SK-N-SH treated with all-trans-retinoic acid at 6 μM for 48 hours (cell line): Measurements from ENCODE around the gene PCDH17.

Source experiments
- ATAC-seq: fragments of 200-7000 bp; cut with Tn5 transposase; 3 replicates; pipeline ENCODE4 v1.9.1; 2020; ENCODE audit warnings: mild to moderate bottlenecking, moderate library complexity
- ARNTL ChIP-seq: fragments of 450-650 bp; formaldehyde crosslinking; IDR thresholded peaks from 2 replicates; pipeline ENCODE4 v1.5.0; 2020; ENCODE audit warnings: low read depth, mild to moderate bottlenecking, moderate library complexity, borderline replicate concordance
- CREB5 ChIP-seq: fragments of 250-450 bp; sonication (Bioruptor Pico); IDR thresholded peaks from 2 replicates; pipeline ENCODE4 v1.5.1; 2020; ENCODE audit warnings: low read depth, mild to moderate bottlenecking, moderate library complexity
- CSRNP3 ChIP-seq: fragments of 250-450 bp; sonication (Bioruptor Pico); IDR thresholded peaks from 2 replicates; pipeline ENCODE4 v1.5.1; 2021; ENCODE audit warnings: mild to moderate bottlenecking, moderate library complexity
- ESRRG ChIP-seq: fragments of 250-450 bp; sonication (Bioruptor Pico); IDR thresholded peaks from 2 replicates; pipeline ENCODE4 v1.6.1; 2021; ENCODE audit warnings: mild to moderate bottlenecking
- ISL1 ChIP-seq: fragments of 250-450 bp; sonication (Bioruptor Pico); IDR thresholded peaks from 2 replicates; pipeline ENCODE4 v2.1.2; 2022; ENCODE audit warnings: mild to moderate bottlenecking, moderate library complexity
- OSR1 ChIP-seq: fragments of 250-450 bp; sonication (Bioruptor Pico); IDR thresholded peaks from 2 replicates; pipeline ENCODE4 v1.8.0; 2022; ENCODE audit warnings: moderate library complexity, mild to moderate bottlenecking, inconsistent platforms
- POU6F1 ChIP-seq: fragments of 250-450 bp; sonication (Bioruptor Pico); IDR thresholded peaks from 2 replicates; pipeline ENCODE4 v1.8.0; 2021; ENCODE audit warnings: low read depth, mild to moderate bottlenecking, moderate library complexity, borderline replicate concordance
- PPARA ChIP-seq: fragments of 250-450 bp; sonication (Bioruptor Pico); IDR thresholded peaks from 2 replicates; pipeline ENCODE4 v1.5.0; 2020; ENCODE audit warnings: mild to moderate bottlenecking, borderline replicate concordance
- RARB ChIP-seq: fragments of 250-450 bp; sonication (Bioruptor Pico); IDR thresholded peaks from 2 replicates; pipeline ENCODE4 v1.8.0; 2021; ENCODE audit warnings: mild to moderate bottlenecking, moderate library complexity
- TCF4 ChIP-seq: fragments of 250-450 bp; sonication (Bioruptor Pico); IDR thresholded peaks from 2 replicates; pipeline ENCODE4 v1.8.0; 2021; ENCODE audit warnings: mild to moderate bottlenecking, moderate library complexity, borderline replicate concordance
- TOX ChIP-seq: fragments of 250-450 bp; sonication (Bioruptor Pico); IDR thresholded peaks from 2 replicates; pipeline ENCODE4 v1.8.0; 2021; ENCODE audit warnings: mild to moderate bottlenecking, moderate library complexity, borderline replicate concordance
- TSHZ2 ChIP-seq: fragments of 250-450 bp; sonication (Bioruptor Pico); IDR thresholded peaks from 2 replicates; pipeline ENCODE4 v1.5.0; 2020; ENCODE audit warnings: mild to moderate bottlenecking, moderate library complexity
- ZC3H10 ChIP-seq: fragments of 250-450 bp; sonication (Bioruptor Pico); IDR thresholded peaks from 2 replicates; pipeline ENCODE4 v1.5.1; 2021; ENCODE audit warnings: mild to moderate bottlenecking, moderate library complexity
- ZFP30 ChIP-seq: fragments of 450-650 bp; formaldehyde crosslinking; IDR thresholded peaks from 2 replicates; pipeline ENCODE4 v1.5.0; 2022; ENCODE audit warnings: mild to moderate bottlenecking, moderate library complexity
- ZNF565 ChIP-seq: fragments of 450-650 bp; formaldehyde crosslinking; conservative IDR thresholded peaks from 2 replicates; pipeline ENCODE4 v1.5.0; 2020; ENCODE audit warnings: low read depth, mild to moderate bottlenecking, moderate library complexity
- ZNF70 ChIP-seq: fragments of 450-650 bp; formaldehyde crosslinking; IDR thresholded peaks from 2 replicates; pipeline ENCODE4 v1.5.0; 2020; ENCODE audit warnings: mild to moderate bottlenecking, moderate library complexity
- ZNF8 ChIP-seq: fragments of 450-650 bp; formaldehyde crosslinking; IDR thresholded peaks from 2 replicates; pipeline ENCODE4 v1.5.0; 2020; ENCODE audit warnings: mild to moderate bottlenecking, moderate library complexity

The PCDH17 gene

DNA sequence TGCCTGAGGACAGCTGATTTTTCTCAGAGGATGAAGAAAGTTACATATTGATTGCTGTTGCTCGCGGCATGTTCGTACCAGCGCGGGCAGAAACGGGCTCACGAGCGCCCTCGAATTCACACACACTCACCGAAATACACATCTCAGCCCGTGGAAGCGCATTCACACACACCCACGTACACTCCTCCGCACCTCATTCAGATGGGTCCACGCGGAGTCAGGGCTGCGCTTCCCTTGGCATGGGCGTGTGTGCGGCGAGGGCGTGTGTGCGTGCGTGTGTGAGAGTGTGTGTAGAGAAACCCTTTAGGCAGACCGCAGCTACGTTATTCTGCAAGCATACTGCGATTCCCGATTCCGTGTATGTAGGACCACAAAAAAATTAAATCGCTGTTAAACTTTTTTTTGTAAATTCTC is 2.1 kb upstream of the PCDH17 start:
- TF ChIP-seq TSHZ2 (CRISPR knock-in tag) (no peak), RARB (CRISPR knock-in tag) (no peak), TOX (CRISPR knock-in tag) (no peak), POU6F1 (CRISPR knock-in tag) (no peak), ZC3H10 (no peak), ZFP30 (CRISPR knock-in tag) (no peak)
- peak; percentile 7 for ATAC-seq

- ATAC-seq, result peak; percentile 85
Observed at GRCh38 chr13:57629821-57630235, 1.7 kb upstream of the PCDH17 start.

GRCh38 chr13:57630661-57631595 is 616 bp upstream of the PCDH17 start:
- peak; percentile 44 for ATAC-seq
- TF ChIP-seq RARB (CRISPR knock-in tag) (no peak), ARNTL (CRISPR knock-in tag) (no peak), ISL1 (CRISPR knock-in tag) (no peak)

More at GRCh38 chr13:57629821-57630235, 1.7 kb upstream of the PCDH17 start:
- TF ChIP-seq CSRNP3 (no peak), PPARA (CRISPR knock-in tag) (no peak), ZNF70 (no peak), ZC3H10 (no peak), ZFP30 (CRISPR knock-in tag) (no peak), ZNF565 (no peak), POU6F1 (CRISPR knock-in tag) (no peak)

GRCh38 chr13:57632276-57633140 is 964 bp downstream of the PCDH17 start:
- TF ChIP-seq ESRRG (CRISPR knock-in tag) (no peak), OSR1 (CRISPR knock-in tag) (no peak), TSHZ2 (CRISPR knock-in tag) (no peak), TCF4 (CRISPR knock-in tag) (no peak), RARB (CRISPR knock-in tag) (no peak), ZC3H10 (no peak), ZNF8 (CRISPR knock-in tag) (no peak), ZNF565 (no peak), PPARA (CRISPR knock-in tag) (no peak), CSRNP3 (no peak), ZNF70 (no peak), CREB5 (CRISPR knock-in tag) (no peak)
- peak; percentile 1; the same call in 2 of the 3 replicates for ATAC-seq
